AG04449 (cell line): Measurements from ENCODE around the gene ZNF496.
"Not testable (repeated sequence)": the region's sequence is repeated elsewhere in the genome, so short reads cannot be mapped to it uniquely, and the experiment has no call there.

Source experiments
- CTCF ChIA-PET: fragments of 350-600 bp; formaldehyde crosslinking; extraction: SDS; loops from one replicate; lab custom pipeline; 2021; ENCODE audit warnings: antibody characterized with exemption; lab: Yijun Ruan, JAX
- POLR2A ChIA-PET: fragments of 400-600, 350-600 bp; formaldehyde crosslinking; extraction: SDS; loops from one replicate; lab custom pipeline; 2020; ENCODE audit warnings: antibody characterized with exemption, inconsistent platforms; lab: Yijun Ruan, JAX
- DNase-seq: peaks from one replicate; pipeline ENCODE4 v3.0.0-alpha.2; 2010; ENCODE audit warnings: low read depth, low spot score
- H3K4me3 ChIP-seq: 2 replicates; pipeline ENCODE4 v1.5.1; 2011; ENCODE audit warnings: low read depth, mild to moderate bottlenecking, control low read depth, low read length
- CTCF ChIP-seq: IDR thresholded peaks from one replicate; pipeline ENCODE4 v1.5.1; 2011; ENCODE audit warnings: mild to moderate bottlenecking, moderate library complexity, low read length, control low read depth, inconsistent platforms; ENCODE audit not compliant: insufficient read depth; ENCODE audit errors: missing control alignments

Gene ZNF496

GRCh38 chr1:247331525-247332214, at the start of gene ZNF496:
Gene ZNF496 (minus strand): TSS chr1:247331867. CDS start chr1:247329578, 2,289 bp downstream.
- no peak for TF ChIP-seq CTCF
- peak within 1 kb of the TSS; percentile 83 for H3K4me3 ChIP-seq
- ChIA-PET POLR2A (interaction anchor here (0.7 to 1.0 kb wide), 3 partner anchors 8 to 41 kb away, joined by 3 read pairs; no protein-coding TSS in a partner anchor), CTCF (interaction anchor here (1.2 kb wide), 1 partner anchor 34 kb away, joined by 3 read pairs; no protein-coding TSS in a partner anchor)
- peak; percentile 26 for DNase-seq

DNA sequence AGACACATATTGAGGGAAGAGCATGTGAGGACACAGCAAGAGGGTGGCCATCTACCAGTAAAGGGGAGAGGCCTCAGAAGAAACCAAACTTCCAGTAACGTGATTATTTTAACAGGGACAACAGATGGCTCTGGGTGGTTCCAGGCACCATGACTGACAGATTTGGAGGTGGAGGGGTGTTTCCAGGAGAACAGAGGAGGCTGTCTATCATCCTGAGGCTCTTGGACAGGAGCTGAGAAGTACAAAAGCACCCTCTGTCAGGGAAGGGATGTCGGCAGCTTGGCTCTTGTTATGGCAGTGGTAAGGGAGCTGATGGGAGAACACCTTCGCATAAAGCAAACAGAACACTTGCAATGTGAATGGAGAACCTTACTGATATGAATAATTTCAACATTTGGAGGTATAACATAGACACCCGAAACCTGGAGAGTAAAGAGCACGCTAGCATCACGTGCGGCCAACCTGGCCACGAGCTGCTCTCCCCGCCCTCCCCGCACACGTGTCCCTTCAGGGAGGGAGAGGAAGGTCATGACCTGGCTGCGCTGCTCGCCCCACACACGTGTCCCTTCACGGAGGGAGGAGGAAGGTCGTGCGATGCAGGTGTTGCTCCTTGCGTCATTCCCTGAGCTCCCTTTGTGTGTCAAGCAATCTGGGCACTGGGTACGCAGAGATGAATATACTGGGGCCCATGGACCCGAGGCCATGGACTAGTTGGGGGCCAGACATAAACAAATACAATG, 46.8 kb upstream of the ZNF496 start:
- ChIA-PET POLR2A (no interaction called here), CTCF (no interaction called here)
- DNase-seq: no peak
- H3K4me3 ChIP-seq: no peak overlapping the region
- TF ChIP-seq CTCF: no peak

- CTCF ChIA-PET: interaction anchor here (1.3 kb wide), 1 partner anchor 12 kb away, joined by 5 read pairs; no protein-coding TSS in a partner anchor
- DNase-seq, POLR2A ChIA-PET, H3K4me3 ChIP-seq: not testable (repeated sequence)
Measured at GRCh38 chr1:247377656-247378055, 46.0 kb upstream of the ZNF496 start.

DNA sequence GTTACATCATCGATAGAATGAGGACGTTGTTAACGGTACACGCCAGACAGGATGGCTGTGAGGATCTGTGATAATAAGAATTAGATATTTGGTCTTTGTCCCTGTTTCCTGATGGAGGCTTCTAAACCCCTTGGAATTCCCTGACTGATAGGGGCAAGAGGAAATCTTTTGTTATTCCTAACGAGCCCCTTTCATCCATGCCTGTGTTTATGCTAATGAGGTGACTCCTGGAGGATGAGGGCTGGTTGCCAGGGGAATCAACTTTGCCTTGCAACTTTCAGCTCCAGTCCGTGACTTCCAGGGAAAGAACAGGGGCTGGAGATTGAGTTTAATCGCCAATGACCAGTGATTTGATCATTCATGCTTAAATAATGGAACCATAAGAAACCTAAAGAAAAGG, 45.0 kb upstream of the ZNF496 start:
- ChIA-PET POLR2A (no interaction called here), CTCF (interaction anchor here (0.5 to 1.3 kb wide), 2 partner anchors 13 to 124 kb away, joined by 3 to 5 read pairs; no protein-coding TSS in a partner anchor)
- H3K4me3 ChIP-seq: no peak overlapping the region
- DNase-seq: no peak
- no peak for TF ChIP-seq CTCF

DNA sequence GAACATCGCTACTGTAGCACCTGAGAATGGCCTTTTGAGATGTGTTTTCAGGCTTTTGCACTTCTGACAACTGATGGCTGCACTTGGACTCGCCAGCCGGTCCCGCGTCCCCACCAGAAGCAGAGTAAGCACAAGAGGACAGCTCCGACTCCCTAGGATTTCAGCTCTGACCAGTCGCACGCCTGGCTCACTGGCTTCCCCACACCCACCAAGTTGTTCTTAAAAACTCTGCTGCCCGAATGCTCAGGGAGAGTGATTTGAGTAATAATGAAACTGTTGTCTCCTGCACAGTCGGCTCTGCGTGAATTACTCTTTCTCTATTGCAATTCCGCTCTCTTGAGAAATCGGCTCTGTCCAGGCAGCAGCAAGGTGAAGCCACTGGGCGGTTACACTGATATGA, 44.1 kb upstream of the ZNF496 start:
- POLR2A ChIA-PET: no interaction called here
- H3K4me3 ChIP-seq: no peak overlapping the region
- TF ChIP-seq CTCF: no peak
- DNase-seq: no peak
- CTCF ChIA-PET: no interaction called here

- not testable (repeated sequence) for H3K4me3 ChIP-seq, DNase-seq
- CTCF ChIA-PET: interaction anchor here (0.7 to 3.2 kb wide), 8 partner anchors 9 to 201 kb away, joined by 3 to 38 read pairs (median 12); no protein-coding TSS in a partner anchor
Measured at GRCh38 chr1:247374651-247375334, 43.1 kb upstream of the ZNF496 start.

More at GRCh38 chr1:247374651-247375334, 43.1 kb upstream of the ZNF496 start:
- POLR2A ChIA-PET: not testable (repeated sequence)
